B cell (primary cell): ENCODE data around the gene CMPK1. TPM values are rescaled to one million over a fixed set of nuclear protein-coding genes. Genes with fewer than 3 reads are reported as not detected.

Experiments
- ATAC-seq: fragments of 200-7000 bp; cut with Tn5 transposase; one replicate; pipeline ENCODE4 v1.10.0; 2021; ENCODE audit warnings: low read depth, mild to moderate bottlenecking, moderate number of reproducible peaks, moderate library complexity
- CTCF ChIA-PET: fragments of 350-600 bp; sonication (Branson Sonifier 250); formaldehyde crosslinking; loops from one replicate; lab custom pipeline; 2021; ENCODE audit warnings: antibody characterized with exemption, inconsistent platforms; lab: Charles Lee
- POLR2A ChIA-PET: fragments of 350-600 bp; sonication (Branson Sonifier 250); formaldehyde crosslinking; loops from one replicate; lab custom pipeline; 2021; ENCODE audit warnings: antibody characterized with exemption; lab: Charles Lee
- DNase-seq: peaks from one replicate; pipeline ENCODE4 v3.0.0; 2013
- H2AFZ ChIP-seq: 2 replicates; pipeline ENCODE4 v1.6.1; 2012; ENCODE audit warnings: mild to moderate bottlenecking, low read depth, low read length; ENCODE audit not compliant: insufficient read depth, poor library complexity, severe bottlenecking
- H3K27ac ChIP-seq, 2 donors: 1 replicate in 1 of 2; 2 replicates in 1 of 2; pipeline ENCODE4 v1.5.1; 2012 to 2013; ENCODE audit warnings: low read length in 2 of 2, mild to moderate bottlenecking in 2 of 2, moderate library complexity in 1 of 2
- H3K27me3 ChIP-seq, 4 experiments: fragments of 200-600 bp in 1 of 4; sonication (generic) in 1 of 4; replicated peaks in 1 of 4; 1 replicate in 2 of 4; 2 replicates in 2 of 4; pipeline versions ENCODE4 v1.6.1 to v1.7.0; 2013 to 2016; ENCODE audit warnings: low read length in 3 of 4, mild to moderate bottlenecking in 2 of 4, mixed read lengths in 1 of 4, moderate library complexity in 1 of 4; ENCODE audit not compliant: insufficient read depth in 4 of 4, control insufficient read depth in 3 of 4; ENCODE audit errors: control extremely low read depth in 1 of 4
- H3K36me3 ChIP-seq, 2 experiments: replicated peaks in 1 of 2; 1 replicate in 1 of 2; 2 replicates in 1 of 2; pipeline versions ENCODE4 v1.6.1 to v1.7.1; 2013; ENCODE audit warnings: low read length in 1 of 2; ENCODE audit not compliant: insufficient read depth in 2 of 2, control insufficient read depth in 1 of 2; ENCODE audit errors: control extremely low read depth in 1 of 2, extremely low read depth in 1 of 2
- H3K4me1 ChIP-seq, 2 donors: fragments of 200-600 bp in 1 of 2; sonication (generic) in 1 of 2; 1 replicate in 1 of 2; 2 replicates in 1 of 2; pipeline versions ENCODE4 v1.5.1 to v1.6.1; 2013 to 2017; ENCODE audit warnings: low read length in 2 of 2; ENCODE audit not compliant: control insufficient read depth in 2 of 2, insufficient read depth in 2 of 2
- H3K4me2 ChIP-seq: replicated peaks from 2 replicates; pipeline ENCODE3; 2012; ENCODE audit warnings: mild to moderate bottlenecking, low read depth, low read length; ENCODE audit not compliant: poor library complexity, severe bottlenecking
- H3K4me3 ChIP-seq, 5 experiments: fragments of 200-600 bp in 1 of 5; sonication (generic) in 1 of 5; 1 replicate in 3 of 5; 2 replicates in 2 of 5; pipeline versions ENCODE4 v1.5.1 to v1.7.0; 2011 to 2016; ENCODE audit warnings: low read length in 4 of 5, mild to moderate bottlenecking in 4 of 5, low read depth in 2 of 5, control low read depth in 1 of 5, moderate library complexity in 1 of 5; ENCODE audit not compliant: insufficient read depth in 1 of 5; ENCODE audit errors: control extremely low read depth in 1 of 5, extremely low read depth in 1 of 5
- H3K79me2 ChIP-seq: fragments of 200-600 bp; sonication (generic); one replicate; pipeline ENCODE4 v1.6.0; 2016; ENCODE audit warnings: low read length; ENCODE audit not compliant: control insufficient read depth, insufficient read depth
- H3K9ac ChIP-seq: fragments of 200-600 bp; sonication (generic); 2 replicates; pipeline ENCODE4 v1.6.1; 2017; ENCODE audit warnings: mild to moderate bottlenecking, low read length, moderate library complexity
- H3K9me3 ChIP-seq, 3 donors: one replicate each; pipeline versions ENCODE4 v1.6.1 to v1.7.1; 2013; ENCODE audit warnings: low read length in 2 of 3; ENCODE audit not compliant: control insufficient read depth in 2 of 3, insufficient read depth in 1 of 3; ENCODE audit errors: control extremely low read depth in 1 of 3
- H4K20me1 ChIP-seq: 2 replicates; pipeline ENCODE4 v1.6.0; 2012; ENCODE audit warnings: mild to moderate bottlenecking, low read length; ENCODE audit not compliant: insufficient read depth, control insufficient read depth, poor library complexity, severe bottlenecking
- H3K27ac Mint-ChIP-seq: one replicate; pipeline ENCODE4 v1.8.0; 2021; ENCODE audit warnings: mixed read lengths
- H3K27me3 Mint-ChIP-seq: one replicate; pipeline ENCODE4 v1.8.0; 2021; ENCODE audit warnings: mixed read lengths
- H3K4me1 Mint-ChIP-seq: one replicate; pipeline ENCODE4 v1.8.0; 2021; ENCODE audit warnings: mixed read lengths
- H3K4me3 Mint-ChIP-seq: one replicate; pipeline ENCODE4 v1.8.0; 2021; ENCODE audit warnings: mixed read lengths
- H3K9me3 Mint-ChIP-seq: one replicate; pipeline ENCODE4 v1.8.0; 2022; ENCODE audit warnings: mixed read lengths; ENCODE audit not compliant: insufficient read depth
- EZH2 ChIP-seq: IDR thresholded peaks from 2 replicates; pipeline ENCODE4 v1.6.1; 2012; ENCODE audit warnings: borderline replicate concordance, low read depth, mild to moderate bottlenecking, moderate library complexity, low read length; ENCODE audit not compliant: insufficient read depth, poor library complexity, severe bottlenecking
- WGBS: methylation state at CpG from one replicate; pipeline ENCODE4 v1.1.5; 2013; ENCODE audit warnings: missing lambda C conversion rate; ENCODE audit not compliant: insufficient coverage; 5-methylcytosine and 5-hydroxymethylcytosine counted together
- intact Hi-C: fragments of 100-400 bp; cut with micrococcal nuclease; formaldehyde crosslinking; loops from one replicate; pipeline ENCODE4 v1.10.0; 2022
- polyA plus RNA-seq: library from polyadenylated mRNA; depleted of rRNA; stranded (reverse); fragments of >200 nt; gene quantifications from 2 replicates; pipeline ENCODE4 v1.2.3, GENCODE V29; 2012
- total RNA-seq, 2 donors: library from RNA; stranded (reverse); fragments of 120-200 nt in 1 of 2; gene quantifications; 1 replicate in 1 of 2; 2 replicates in 1 of 2; pipeline versions ENCODE4 v1.2.3 to v1.2.4, GENCODE V29; 2013 to 2022
- TF ChIP-seq, protein P1 (sequence below): fragments of 200-600 bp; IDR thresholded peaks from one replicate; pipeline ENCODE4 v1.8.0; 2022; ENCODE audit warnings: antibody characterized with exemption, mild to moderate bottlenecking

The CMPK1 gene
- total and polyA plus RNA-seq, 2 donors (not counting 1 experiment from before 2014, with no cell fraction given), result 16.8 to 97.4 TPM

DNA sequence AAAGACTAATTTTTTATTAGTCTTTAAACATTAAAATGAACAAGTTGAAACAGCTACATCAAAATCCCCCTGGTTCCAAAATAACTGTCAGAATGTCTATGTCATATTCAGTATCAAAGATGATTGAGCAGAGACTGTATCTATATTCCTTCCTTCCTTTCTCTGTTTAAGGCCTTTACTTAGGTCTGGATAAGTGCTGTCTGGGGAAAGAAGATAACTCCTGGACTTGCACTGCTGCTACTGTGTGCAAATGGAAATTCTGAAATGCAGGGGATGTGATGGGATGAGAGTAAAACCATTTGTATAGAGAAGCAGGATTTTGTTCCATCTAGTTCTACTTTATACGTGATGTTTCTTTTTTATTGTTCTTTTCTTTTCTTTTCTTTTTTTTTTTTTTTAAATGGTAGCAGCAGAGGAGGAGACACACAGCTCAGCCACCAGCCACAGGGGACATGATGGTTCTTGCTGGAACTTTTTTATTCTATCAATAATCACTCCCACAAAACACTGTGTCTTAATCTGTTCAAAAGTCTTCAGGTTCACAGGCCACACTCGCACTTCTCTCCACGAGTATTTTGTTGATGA, 48.9 kb downstream of the CMPK1 start:
- Histone ChIP-seq H3K27me3 (no peaks in the 10 kb centered on the region), H2AFZ (no peak overlapping the region), H3K79me2 (no peaks in the 10 kb centered on the region), H3K36me3 (peaks cover 5 to 8% of the 10 kb centered on the region in 2 experiments), H3K9ac (no peak overlapping the region), H3K4me2 (no peak overlapping the region), H4K20me1 (no peaks in the 10 kb centered on the region), H3K9me3 (no peaks in the 10 kb centered on the region), H3K4me3 (no peak overlapping the region), H3K27ac (no peak overlapping the region), H3K4me1 (no peaks in the 10 kb centered on the region)
- POLR2A ChIA-PET, result no interaction called here
- intact Hi-C loops, result no loop called here
- CTCF ChIA-PET, result no interaction called here
- Mint-ChIP-seq H3K27ac (no peak overlapping the region), H3K27me3 (no peaks in the 10 kb centered on the region), H3K9me3 (no peaks in the 10 kb centered on the region), H3K4me3 (no peak overlapping the region), H3K4me1 (no peaks in the 10 kb centered on the region)
- TF ChIP-seq, protein P1, sequence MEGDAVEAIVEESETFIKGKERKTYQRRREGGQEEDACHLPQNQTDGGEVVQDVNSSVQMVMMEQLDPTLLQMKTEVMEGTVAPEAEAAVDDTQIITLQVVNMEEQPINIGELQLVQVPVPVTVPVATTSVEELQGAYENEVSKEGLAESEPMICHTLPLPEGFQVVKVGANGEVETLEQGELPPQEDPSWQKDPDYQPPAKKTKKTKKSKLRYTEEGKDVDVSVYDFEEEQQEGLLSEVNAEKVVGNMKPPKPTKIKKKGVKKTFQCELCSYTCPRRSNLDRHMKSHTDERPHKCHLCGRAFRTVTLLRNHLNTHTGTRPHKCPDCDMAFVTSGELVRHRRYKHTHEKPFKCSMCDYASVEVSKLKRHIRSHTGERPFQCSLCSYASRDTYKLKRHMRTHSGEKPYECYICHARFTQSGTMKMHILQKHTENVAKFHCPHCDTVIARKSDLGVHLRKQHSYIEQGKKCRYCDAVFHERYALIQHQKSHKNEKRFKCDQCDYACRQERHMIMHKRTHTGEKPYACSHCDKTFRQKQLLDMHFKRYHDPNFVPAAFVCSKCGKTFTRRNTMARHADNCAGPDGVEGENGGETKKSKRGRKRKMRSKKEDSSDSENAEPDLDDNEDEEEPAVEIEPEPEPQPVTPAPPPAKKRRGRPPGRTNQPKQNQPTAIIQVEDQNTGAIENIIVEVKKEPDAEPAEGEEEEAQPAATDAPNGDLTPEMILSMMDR, result no peak
- no peak for TF ChIP-seq EZH2
- WGBS, result no CpG with 5 or more reads among the region's 3 CpGs
- DNase-seq (no peak), ATAC-seq (no peak)

DNA sequence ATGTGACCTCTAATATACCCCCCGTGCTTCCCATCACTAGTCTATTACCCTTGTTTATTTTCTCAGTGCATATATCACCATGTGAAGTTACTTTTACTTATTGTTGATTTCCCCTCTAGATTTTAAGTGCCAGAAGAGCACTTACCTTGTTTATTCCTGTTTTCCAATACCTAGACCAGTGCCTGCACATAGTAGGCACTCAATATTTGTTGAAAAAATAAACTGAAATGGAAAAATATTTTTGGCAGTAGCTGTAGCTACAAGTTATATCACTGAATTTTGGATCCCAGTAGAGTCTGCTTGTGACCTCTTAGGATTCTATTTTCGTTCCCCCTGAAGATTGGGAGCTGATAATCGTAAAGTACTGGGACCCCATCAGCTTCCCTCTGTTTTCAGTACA, 50.5 kb downstream of the CMPK1 start:
- Histone ChIP-seq H3K9me3 (no peaks in the 10 kb centered on the region), H4K20me1 (no peaks in the 10 kb centered on the region), H3K4me2 (no peak overlapping the region), H3K27me3 (no peaks in the 10 kb centered on the region), H3K27ac (no peak overlapping the region), H3K36me3 (peaks cover 2 to 5% of the 10 kb centered on the region in 2 experiments), H3K4me1 (no peaks in the 10 kb centered on the region), H3K79me2 (no peaks in the 10 kb centered on the region), H2AFZ (no peak overlapping the region), H3K9ac (no peak overlapping the region), H3K4me3 (no peak overlapping the region)
- no peak for ATAC-seq
- ChIA-PET CTCF (interaction anchor here (1.0 kb wide), 1 partner anchor 326 kb away, joined by 3 read pairs; no protein-coding TSS in a partner anchor), POLR2A (no interaction called here)
- intact Hi-C loops, result no loop called here
- no peaks in the 10 kb centered on the region for H3K27me3 Mint-ChIP-seq
- H3K4me1 Mint-ChIP-seq, result no peaks in the 10 kb centered on the region
- no peak for DNase-seq
- H3K9me3 Mint-ChIP-seq, result no peaks in the 10 kb centered on the region
- no peak overlapping the region for H3K27ac Mint-ChIP-seq
- WGBS, result no CpG with 5 or more reads among the region's 3 CpGs
- no peak overlapping the region for H3K4me3 Mint-ChIP-seq
- no peak for TF ChIP-seq EZH2
- TF ChIP-seq, protein P1, result no peak
